Peyer's patch (tissue), 4 donors: ENCODE data around the gene GAS1. TPM values are rescaled to one million over a fixed set of nuclear protein-coding genes. Genes with fewer than 3 reads are reported as not detected.

ENCODE experiments used
- DNase-seq, 3 donors: peaks; one replicate each; pipeline ENCODE4 v3.0.0-alpha.2; 2017 to 2019
- H3K27ac ChIP-seq, 4 donors: fragments of 200-600 bp; sonication (generic); one replicate each; pipeline ENCODE4 v1.5.1; 2016 to 2019
- H3K27me3 ChIP-seq, 2 donors: fragments of 200-600 bp; sonication (generic); one replicate each; pipeline ENCODE4 v1.5.1; 2019
- H3K36me3 ChIP-seq, 3 donors: fragments of 200-600 bp; sonication (generic); one replicate each; pipeline ENCODE4 v1.5.1; 2016 to 2019
- H3K4me1 ChIP-seq, 4 donors: fragments of 200-600 bp; sonication (generic); one replicate each; pipeline ENCODE4 v1.5.1; 2016 to 2019
- H3K4me3 ChIP-seq, 4 donors: fragments of 200-600 bp; sonication (generic); 1 replicate in 3 of 4; 2 replicates in 1 of 4; pipeline ENCODE4 v1.5.1; 2016 to 2019; ENCODE audit warnings: mild to moderate bottlenecking in 1 of 4
- H3K9me3 ChIP-seq, 4 donors: fragments of 200-600 bp; sonication (generic); one replicate each; pipeline ENCODE4 v1.5.1; 2016 to 2019; ENCODE audit warnings: mild to moderate bottlenecking in 1 of 4
- CTCF ChIP-seq, 6 experiments: fragments of 450-650 bp in 4 of 6; fragments of 200-600 bp in 2 of 6; sonication (generic) in 1 of 6; IDR thresholded peaks; one replicate each; pipeline ENCODE4 v1.5.1; 2017 to 2019; ENCODE audit warnings: antibody characterized with exemption in 6 of 6, mild to moderate bottlenecking in 3 of 6, moderate library complexity in 1 of 6
- POLR2A ChIP-seq, 2 donors: fragments of 450-650 bp; IDR thresholded peaks; one replicate each; pipeline ENCODE4 v1.5.1; 2017; ENCODE audit warnings: antibody characterized with exemption in 2 of 2, mild to moderate bottlenecking in 2 of 2, moderate library complexity in 2 of 2
- total RNA-seq, 4 donors: library from RNA; depleted of rRNA; stranded (reverse); fragments of >200 nt; gene quantifications; one replicate each; pipeline ENCODE4 v1.1.0, GENCODE V29; 2016

GAS1 gene
- total RNA-seq, 4 donors from 2014 or later, result 2.3 to 22.1 (median 9.8) TPM

- Histone ChIP-seq H3K4me3 (no peak overlapping the region), H3K4me1 (no peaks in the 10 kb centered on the region), H3K36me3 (no peaks in the 10 kb centered on the region), H3K9me3 (no peaks in the 10 kb centered on the region), H3K27me3 (no peaks in the 10 kb centered on the region), H3K27ac (no peak overlapping the region)
- TF ChIP-seq CTCF (IDR thresholded peaks at IDR 0.05), result no peak
- TF ChIP-seq POLR2A (IDR thresholded peaks at IDR 0.05), result no peak
- DNase-seq, result no peak
These were observed 26.0 kb downstream of the GAS1 start for GRCh38 chr9:86921151-86921923.

- H3K4me3 ChIP-seq, result no peak overlapping the region
- no peaks in the 10 kb centered on the region for H3K9me3 ChIP-seq
- no peaks in the 10 kb centered on the region for H3K27me3 ChIP-seq
- H3K27ac ChIP-seq, result no peak overlapping the region
- TF ChIP-seq CTCF (IDR thresholded peaks at IDR 0.05), result no peak
- TF ChIP-seq POLR2A (IDR thresholded peaks at IDR 0.05), result no peak
- no peak for DNase-seq
- no peaks in the 10 kb centered on the region for H3K36me3 ChIP-seq
- H3K4me1 ChIP-seq, result no peaks in the 10 kb centered on the region
These were observed 28.8 kb downstream of the GAS1 start for GRCh38 chr9:86918556-86918955.

DNA sequence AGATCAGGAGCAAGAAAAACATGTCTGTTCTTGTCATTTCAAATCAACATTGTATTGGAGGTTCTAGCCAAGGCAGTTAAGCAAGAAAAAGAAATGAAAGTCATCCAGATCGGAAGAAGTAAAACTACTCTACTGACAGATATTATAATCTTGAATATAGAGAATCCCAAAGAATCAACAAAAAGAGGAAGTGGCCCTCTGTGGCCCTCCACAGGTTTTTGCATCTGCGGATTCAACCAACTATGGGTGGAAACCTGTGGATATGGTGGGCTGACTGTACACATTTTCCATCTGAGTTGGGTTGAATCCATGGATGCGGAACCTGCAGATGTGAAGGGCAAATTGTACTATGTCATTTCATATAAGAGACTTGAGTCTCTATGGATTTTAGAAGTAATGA is 35.1 kb downstream of the GAS1 start:
- no peak for TF ChIP-seq POLR2A (IDR thresholded peaks at IDR 0.05)
- no peak for TF ChIP-seq CTCF (IDR thresholded peaks at IDR 0.05)
- Histone ChIP-seq H3K4me3 (no peak overlapping the region), H3K9me3 (no peaks in the 10 kb centered on the region), H3K4me1 (no peaks in the 10 kb centered on the region), H3K36me3 (no peaks in the 10 kb centered on the region), H3K27me3 (no peaks in the 10 kb centered on the region), H3K27ac (no peak overlapping the region)
- no peak for DNase-seq

GRCh38 chr9:86909388-86909787 is 37.9 kb downstream of the GAS1 start:
- Histone ChIP-seq H3K4me3 (no peak overlapping the region), H3K36me3 (no peaks in the 10 kb centered on the region), H3K9me3 (no peaks in the 10 kb centered on the region), H3K4me1 (no peaks in the 10 kb centered on the region), H3K27ac (no peak overlapping the region), H3K27me3 (no peaks in the 10 kb centered on the region)
- no peak for DNase-seq
- TF ChIP-seq CTCF (IDR thresholded peaks at IDR 0.05) (no peak), POLR2A (IDR thresholded peaks at IDR 0.05) (no peak)

DNA sequence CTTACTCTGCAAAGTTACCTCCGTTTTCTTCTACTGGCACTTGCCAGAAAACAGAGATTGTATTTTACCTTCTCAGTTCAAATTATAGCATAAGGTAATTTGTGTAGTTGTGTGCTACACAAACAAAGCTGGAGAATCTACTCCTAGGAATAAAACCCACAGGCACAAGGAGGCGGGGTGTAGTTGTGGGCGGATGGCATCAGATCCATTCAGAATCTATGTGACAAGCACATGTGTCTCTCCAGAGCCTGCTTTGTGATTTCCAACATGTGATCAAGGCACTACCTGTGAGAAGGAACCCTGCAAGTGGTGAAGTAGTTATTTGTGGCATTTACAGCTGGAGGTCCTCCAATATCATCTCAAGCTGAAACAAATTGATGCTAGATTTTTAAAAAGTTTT is 39.0 kb downstream of the GAS1 start:
- no peak for TF ChIP-seq CTCF (IDR thresholded peaks at IDR 0.05)
- TF ChIP-seq POLR2A (IDR thresholded peaks at IDR 0.05), result no peak
- Histone ChIP-seq H3K27ac (no peak overlapping the region), H3K27me3 (no peaks in the 10 kb centered on the region), H3K36me3 (no peaks in the 10 kb centered on the region), H3K4me1 (no peaks in the 10 kb centered on the region), H3K4me3 (no peak overlapping the region), H3K9me3 (no peaks in the 10 kb centered on the region)
- DNase-seq, result no peak
